Vagina (tissue), 2 donors: ENCODE results near the gene UMODL1. TPM values are rescaled to one million over a fixed set of nuclear protein-coding genes. Genes with fewer than 3 reads are reported as not detected.

Experiments
- DNase-seq, 2 donors: peaks; one replicate each; pipeline ENCODE4 v3.0.0-alpha.2; 2017; ENCODE audit errors: extremely low spot score in 2 of 2
- H3K27ac ChIP-seq: fragments of 200-600 bp; sonication (generic); one replicate; pipeline ENCODE4 v1.5.1; 2019
- H3K27me3 ChIP-seq: fragments of 200-600 bp; sonication (generic); one replicate; pipeline ENCODE4 v1.5.1; 2019
- H3K36me3 ChIP-seq, 2 donors: fragments of 200-600 bp; sonication (generic); one replicate each; pipeline ENCODE4 v1.5.1; 2017 to 2019
- H3K4me1 ChIP-seq: fragments of 200-600 bp; sonication (generic); one replicate; pipeline ENCODE4 v1.5.1; 2019
- H3K4me3 ChIP-seq, 2 donors: fragments of 200-600 bp; sonication (generic); 1 replicate in 1 of 2; 2 replicates in 1 of 2; pipeline ENCODE4 v1.5.1; 2016 to 2019
- H3K9me3 ChIP-seq: fragments of 200-600 bp; sonication (generic); one replicate; pipeline ENCODE4 v1.5.1; 2019
- POLR2A ChIP-seq, 2 donors: fragments of 450-650 bp; IDR thresholded peaks; one replicate each; pipeline ENCODE4 v1.6.1; 2017; ENCODE audit warnings: antibody characterized with exemption in 2 of 2, mild to moderate bottlenecking in 2 of 2, moderate library complexity in 2 of 2
- POLR2AphosphoS5 ChIP-seq, 2 donors: sonication (generic); formaldehyde crosslinking; IDR thresholded peaks; one replicate each; pipeline ENCODE4 v1.9.0; 2017; ENCODE audit warnings: antibody characterized with exemption in 2 of 2, mild to moderate bottlenecking in 2 of 2, low read depth in 1 of 2; ENCODE audit not compliant: insufficient read depth in 1 of 2
- intact Hi-C: fragments of 100-400 bp; cut with DNase I; formaldehyde crosslinking; loops from one replicate; pipeline ENCODE4 v1.15.1; 2023
- total RNA-seq: library from RNA; depleted of rRNA; stranded (reverse); fragments of >200 nt; gene quantifications from one replicate; pipeline ENCODE4 v1.2.3, GENCODE V29; 2016
- TF ChIP-seq, protein P1 (sequence below), 3 experiments: fragments of 450-650 bp in 2 of 3; fragments of 200-600 bp in 1 of 3; sonication (generic) in 1 of 3; IDR thresholded peaks; one replicate each; pipeline ENCODE4 v1.5.1; 2017 to 2019; ENCODE audit warnings: antibody characterized with exemption in 3 of 3, mild to moderate bottlenecking in 2 of 3, moderate library complexity in 2 of 3

UMODL1 gene
- total RNA-seq, 1 donor from 2014 or later: not detected

DNA sequence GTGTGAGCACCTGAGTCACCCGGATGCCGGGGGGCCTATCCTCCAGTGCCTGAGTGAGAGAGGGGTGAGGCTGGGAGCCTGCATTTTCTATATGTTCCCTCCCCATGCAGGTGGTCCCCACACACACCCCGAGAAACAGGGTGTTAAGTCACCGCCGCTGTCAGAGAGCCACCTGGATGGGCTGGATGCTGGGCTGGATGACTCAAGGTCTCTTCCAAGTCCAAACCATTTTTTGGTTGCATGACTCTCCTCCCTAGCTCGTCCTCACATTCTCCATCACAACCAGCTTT lies 2.9 kb upstream of the UMODL1 start:
- TF ChIP-seq POLR2A (IDR thresholded peaks at IDR 0.05): no peak
- TF ChIP-seq, protein P1, sequence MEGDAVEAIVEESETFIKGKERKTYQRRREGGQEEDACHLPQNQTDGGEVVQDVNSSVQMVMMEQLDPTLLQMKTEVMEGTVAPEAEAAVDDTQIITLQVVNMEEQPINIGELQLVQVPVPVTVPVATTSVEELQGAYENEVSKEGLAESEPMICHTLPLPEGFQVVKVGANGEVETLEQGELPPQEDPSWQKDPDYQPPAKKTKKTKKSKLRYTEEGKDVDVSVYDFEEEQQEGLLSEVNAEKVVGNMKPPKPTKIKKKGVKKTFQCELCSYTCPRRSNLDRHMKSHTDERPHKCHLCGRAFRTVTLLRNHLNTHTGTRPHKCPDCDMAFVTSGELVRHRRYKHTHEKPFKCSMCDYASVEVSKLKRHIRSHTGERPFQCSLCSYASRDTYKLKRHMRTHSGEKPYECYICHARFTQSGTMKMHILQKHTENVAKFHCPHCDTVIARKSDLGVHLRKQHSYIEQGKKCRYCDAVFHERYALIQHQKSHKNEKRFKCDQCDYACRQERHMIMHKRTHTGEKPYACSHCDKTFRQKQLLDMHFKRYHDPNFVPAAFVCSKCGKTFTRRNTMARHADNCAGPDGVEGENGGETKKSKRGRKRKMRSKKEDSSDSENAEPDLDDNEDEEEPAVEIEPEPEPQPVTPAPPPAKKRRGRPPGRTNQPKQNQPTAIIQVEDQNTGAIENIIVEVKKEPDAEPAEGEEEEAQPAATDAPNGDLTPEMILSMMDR (IDR thresholded peaks at IDR 0.05): no peak
- no peak for TF ChIP-seq POLR2AphosphoS5 (IDR thresholded peaks at IDR 0.05; ENCODE audit: insufficient read depth in 1 of 2, low read depth in 1 of 2)
- Histone ChIP-seq H3K9me3 (no peaks in the 10 kb centered on the region), H3K27ac (no peak overlapping the region), H3K27me3 (no peaks in the 10 kb centered on the region), H3K4me1 (peaks cover 7% of the 10 kb centered on the region), H3K36me3 (no peaks in the 10 kb centered on the region), H3K4me3 (no peak overlapping the region)
- DNase-seq: no peak
- intact Hi-C loops: no loop called here

- Histone ChIP-seq H3K36me3 (no peaks in the 10 kb centered on the region), H3K4me1 (peaks cover 4% of the 10 kb centered on the region), H3K9me3 (no peaks in the 10 kb centered on the region), H3K4me3 (no peak overlapping the region), H3K27me3 (no peaks in the 10 kb centered on the region), H3K27ac (no peak overlapping the region)
- TF ChIP-seq POLR2AphosphoS5 (IDR thresholded peaks at IDR 0.05; ENCODE audit: insufficient read depth in 1 of 2, low read depth in 1 of 2) (no peak), POLR2A (IDR thresholded peaks at IDR 0.05) (no peak)
- TF ChIP-seq, protein P1 (IDR thresholded peaks at IDR 0.05): no peak
- DNase-seq: no peak
- intact Hi-C loops: no loop called here
Observed at GRCh38 chr21:42068592-42068991, 2.5 kb upstream of the UMODL1 start.

- Histone ChIP-seq H3K4me3 (no peak overlapping the region), H3K36me3 (no peaks in the 10 kb centered on the region), H3K4me1 (no peaks in the 10 kb centered on the region), H3K27ac (no peak overlapping the region), H3K9me3 (no peaks in the 10 kb centered on the region), H3K27me3 (no peaks in the 10 kb centered on the region)
- DNase-seq: no peak
- no peak for TF ChIP-seq POLR2A (IDR thresholded peaks at IDR 0.05)
- TF ChIP-seq POLR2AphosphoS5 (IDR thresholded peaks at IDR 0.05; ENCODE audit: insufficient read depth in 1 of 2, low read depth in 1 of 2): no peak
- TF ChIP-seq, protein P1 (IDR thresholded peaks at IDR 0.05): no peak
- intact Hi-C loops: no loop called here
Observed at GRCh38 chr21:42069327-42069726, 1.8 kb upstream of the UMODL1 start.

- H3K27me3 ChIP-seq: no peaks in the 10 kb centered on the region
- H3K4me1 ChIP-seq: no peaks in the 10 kb centered on the region
- no peaks in the 10 kb centered on the region for H3K9me3 ChIP-seq
- no peak overlapping the region for H3K27ac ChIP-seq
- TF ChIP-seq POLR2A (IDR thresholded peaks at IDR 0.05): no peak
- TF ChIP-seq POLR2AphosphoS5 (IDR thresholded peaks at IDR 0.05; ENCODE audit: insufficient read depth in 1 of 2, low read depth in 1 of 2): no peak
- TF ChIP-seq, protein P1 (IDR thresholded peaks at IDR 0.05): no peak
- H3K4me3 ChIP-seq: no peak overlapping the region
- no peaks in the 10 kb centered on the region for H3K36me3 ChIP-seq
- intact Hi-C loops: no loop called here
- no peak for DNase-seq
Observed at GRCh38 chr21:42069843-42070242, 1.3 kb upstream of the UMODL1 start.

GRCh38 chr21:42073145-42074099 lies 2.3 kb downstream of the UMODL1 start:
- Histone ChIP-seq H3K4me3 (no peak overlapping the region), H3K9me3 (no peaks in the 10 kb centered on the region), H3K36me3 (no peaks in the 10 kb centered on the region), H3K27ac (no peak overlapping the region), H3K27me3 (no peaks in the 10 kb centered on the region), H3K4me1 (no peaks in the 10 kb centered on the region)
- no peak for TF ChIP-seq POLR2AphosphoS5 (IDR thresholded peaks at IDR 0.05; ENCODE audit: insufficient read depth in 1 of 2, low read depth in 1 of 2)
- TF ChIP-seq, protein P1 (IDR thresholded peaks at IDR 0.05): no peak
- no peak for TF ChIP-seq POLR2A (IDR thresholded peaks at IDR 0.05)
- no peak for DNase-seq
- intact Hi-C loops: no loop called here
